ENCODE results near the gene FYB2. TPM values are rescaled to one million over a fixed set of nuclear protein-coding genes. Genes with fewer than 3 reads are reported as not detected.

The FYB2 gene
- total RNA-seq, 4 donors from 2014 or later, result not detected

DNA sequence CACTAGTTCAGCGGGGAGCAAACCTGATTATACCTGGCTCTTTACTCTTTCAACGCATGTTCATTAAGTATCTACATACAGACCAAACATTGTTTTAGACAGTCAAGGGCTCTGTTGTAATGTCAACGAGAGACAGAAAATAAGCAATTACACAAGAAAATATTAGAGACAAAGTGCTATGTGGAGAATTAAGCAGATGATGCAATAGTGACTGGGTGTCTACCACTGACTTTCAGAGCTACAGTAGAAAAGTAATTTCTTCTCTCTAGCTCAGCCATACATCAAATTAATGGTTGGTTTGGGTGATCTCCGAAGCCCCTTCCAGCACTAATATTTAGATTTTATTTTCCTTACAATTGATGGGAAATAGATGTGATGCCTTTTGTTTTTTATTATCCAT, 23.3 kb downstream of the FYB2 start:
- Histone ChIP-seq H3K4me1 (peaks cover 0 to 21% (median 8%) of the 10 kb centered on the region in 4 donors), H3K27ac (replicated peaks in 1 of 4) (no peak overlapping the region), H3K4me3 (no peak overlapping the region), H3K9me3 (no peaks in the 10 kb centered on the region), H3K27me3 (no peaks in the 10 kb centered on the region), H3K36me3 (no peaks in the 10 kb centered on the region)
- DNase-seq (ENCODE audit: extremely low spot score), result no peak
- TF ChIP-seq EP300 (IDR thresholded peaks at IDR 0.05), result no peak
- TF ChIP-seq POLR2A (IDR thresholded peaks at IDR 0.05; ENCODE audit: low read depth), result no peak
- TF ChIP-seq, protein P1, sequence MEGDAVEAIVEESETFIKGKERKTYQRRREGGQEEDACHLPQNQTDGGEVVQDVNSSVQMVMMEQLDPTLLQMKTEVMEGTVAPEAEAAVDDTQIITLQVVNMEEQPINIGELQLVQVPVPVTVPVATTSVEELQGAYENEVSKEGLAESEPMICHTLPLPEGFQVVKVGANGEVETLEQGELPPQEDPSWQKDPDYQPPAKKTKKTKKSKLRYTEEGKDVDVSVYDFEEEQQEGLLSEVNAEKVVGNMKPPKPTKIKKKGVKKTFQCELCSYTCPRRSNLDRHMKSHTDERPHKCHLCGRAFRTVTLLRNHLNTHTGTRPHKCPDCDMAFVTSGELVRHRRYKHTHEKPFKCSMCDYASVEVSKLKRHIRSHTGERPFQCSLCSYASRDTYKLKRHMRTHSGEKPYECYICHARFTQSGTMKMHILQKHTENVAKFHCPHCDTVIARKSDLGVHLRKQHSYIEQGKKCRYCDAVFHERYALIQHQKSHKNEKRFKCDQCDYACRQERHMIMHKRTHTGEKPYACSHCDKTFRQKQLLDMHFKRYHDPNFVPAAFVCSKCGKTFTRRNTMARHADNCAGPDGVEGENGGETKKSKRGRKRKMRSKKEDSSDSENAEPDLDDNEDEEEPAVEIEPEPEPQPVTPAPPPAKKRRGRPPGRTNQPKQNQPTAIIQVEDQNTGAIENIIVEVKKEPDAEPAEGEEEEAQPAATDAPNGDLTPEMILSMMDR (IDR thresholded peaks at IDR 0.05), result no peak
- no peak for TF ChIP-seq POLR2AphosphoS5 (IDR thresholded peaks at IDR 0.05)
- intact Hi-C loops (cut with DNase I), result no loop called here
- 93% methylated on average over 4 of the region's 4 CpGs for WGBS

- Histone ChIP-seq H3K4me3 (no peak overlapping the region), H3K36me3 (peaks cover 0 to 4% (median 0%) of the 10 kb centered on the region in 4 donors), H3K27me3 (no peaks in the 10 kb centered on the region), H3K27ac (replicated peaks in 1 of 4) (no peak overlapping the region), H3K4me1 (no peaks in the 10 kb centered on the region), H3K9me3 (no peaks in the 10 kb centered on the region)
- no peak for DNase-seq (ENCODE audit: extremely low spot score)
- TF ChIP-seq, protein P1 (IDR thresholded peaks at IDR 0.05), result no peak
- TF ChIP-seq POLR2A (IDR thresholded peaks at IDR 0.05; ENCODE audit: low read depth) (no peak), EP300 (IDR thresholded peaks at IDR 0.05) (no peak), POLR2AphosphoS5 (IDR thresholded peaks at IDR 0.05) (no peak)
- intact Hi-C loops (cut with DNase I), result no loop called here
- WGBS, result 69% methylated on average over 3 of the region's 3 CpGs
Measured at GRCh38 chr1:56790036-56790435, 29.2 kb downstream of the FYB2 start.

GRCh38 chr1:56788588-56788987, 30.6 kb downstream of the FYB2 start:
- TF ChIP-seq, protein P1 (IDR thresholded peaks at IDR 0.05), result no peak
- TF ChIP-seq EP300 (IDR thresholded peaks at IDR 0.05) (no peak), POLR2A (IDR thresholded peaks at IDR 0.05; ENCODE audit: low read depth) (no peak), POLR2AphosphoS5 (IDR thresholded peaks at IDR 0.05) (no peak)
- DNase-seq (ENCODE audit: extremely low spot score), result no peak
- H3K36me3 ChIP-seq, result peaks cover 0 to 4% (median 0%) of the 10 kb centered on the region in 4 donors
- intact Hi-C loops (cut with DNase I), result no loop called here
- H3K4me1 ChIP-seq, result no peaks in the 10 kb centered on the region
- no peaks in the 10 kb centered on the region for H3K9me3 ChIP-seq
- H3K4me3 ChIP-seq, result no peak overlapping the region
- H3K27ac ChIP-seq (replicated peaks in 1 of 4), result no peak overlapping the region
- no peaks in the 10 kb centered on the region for H3K27me3 ChIP-seq
- 17% methylated on average over 4 of the region's 6 CpGs for WGBS

- H3K9me3 ChIP-seq, result no peaks in the 10 kb centered on the region
- TF ChIP-seq, protein P1 (IDR thresholded peaks at IDR 0.05), result no peak
- no peak for TF ChIP-seq EP300 (IDR thresholded peaks at IDR 0.05)
- no peak for TF ChIP-seq POLR2AphosphoS5 (IDR thresholded peaks at IDR 0.05)
- TF ChIP-seq POLR2A (IDR thresholded peaks at IDR 0.05; ENCODE audit: low read depth), result no peak
Measured at GRCh38 chr1:56788102-56788501, 31.1 kb downstream of the FYB2 start.

DNA sequence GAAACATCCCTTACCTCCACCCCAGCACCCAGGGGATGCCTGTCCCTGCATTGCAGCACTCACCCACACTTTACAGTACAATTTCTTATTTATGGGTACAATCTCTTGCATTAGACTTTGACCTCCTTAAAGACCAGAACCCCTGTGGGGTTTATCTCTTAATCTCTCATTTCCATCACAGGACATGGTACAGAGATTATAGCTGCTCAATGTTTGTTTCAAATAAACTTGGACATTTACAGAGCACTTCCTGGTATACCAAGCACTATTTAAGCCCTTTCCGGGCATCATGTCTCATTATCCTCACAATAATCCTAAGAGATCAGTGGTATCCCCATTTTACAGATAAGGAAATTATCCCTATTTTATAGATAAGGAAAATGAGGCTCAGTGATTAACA, 31.9 kb downstream of the FYB2 start:
- intact Hi-C loops (cut with DNase I), result no loop called here
- H3K9me3 ChIP-seq, result no peaks in the 10 kb centered on the region
- H3K27me3 ChIP-seq, result no peaks in the 10 kb centered on the region
- WGBS, result 82% methylated on average over 1 of the region's 1 CpG
- H3K36me3 ChIP-seq, result peaks cover 0 to 4% (median 0%) of the 10 kb centered on the region in 4 donors
- TF ChIP-seq POLR2AphosphoS5 (IDR thresholded peaks at IDR 0.05), result no peak
- no peak for TF ChIP-seq POLR2A (IDR thresholded peaks at IDR 0.05; ENCODE audit: low read depth)
- H3K27ac ChIP-seq (replicated peaks in 1 of 4), result no peak overlapping the region
- no peak overlapping the region for H3K4me3 ChIP-seq
- no peak for DNase-seq (ENCODE audit: extremely low spot score)
- no peaks in the 10 kb centered on the region for H3K4me1 ChIP-seq

More at GRCh38 chr1:56788102-56788501, 31.1 kb downstream of the FYB2 start:
- intact Hi-C loops (cut with DNase I), result no loop called here
- H3K36me3 ChIP-seq, result peaks cover 0 to 4% (median 0%) of the 10 kb centered on the region in 4 donors
- no peak overlapping the region for H3K4me3 ChIP-seq
- no peaks in the 10 kb centered on the region for H3K4me1 ChIP-seq
- no peak overlapping the region for H3K27ac ChIP-seq (replicated peaks in 1 of 4)
- DNase-seq (ENCODE audit: extremely low spot score), result no peak
- no peaks in the 10 kb centered on the region for H3K27me3 ChIP-seq

Data from esophagus muscularis mucosa (tissue), 4 donors.